ENCODE results near the gene VSTM4. TPM values are rescaled to one million over a fixed set of nuclear protein-coding genes. Genes with fewer than 3 reads are reported as not detected.
A peak's percentile ranks its signal among the peaks of the same experiment; 100 is the strongest.

Gene VSTM4
- total RNA-seq, 1 donor, result 4.7 TPM

DNA sequence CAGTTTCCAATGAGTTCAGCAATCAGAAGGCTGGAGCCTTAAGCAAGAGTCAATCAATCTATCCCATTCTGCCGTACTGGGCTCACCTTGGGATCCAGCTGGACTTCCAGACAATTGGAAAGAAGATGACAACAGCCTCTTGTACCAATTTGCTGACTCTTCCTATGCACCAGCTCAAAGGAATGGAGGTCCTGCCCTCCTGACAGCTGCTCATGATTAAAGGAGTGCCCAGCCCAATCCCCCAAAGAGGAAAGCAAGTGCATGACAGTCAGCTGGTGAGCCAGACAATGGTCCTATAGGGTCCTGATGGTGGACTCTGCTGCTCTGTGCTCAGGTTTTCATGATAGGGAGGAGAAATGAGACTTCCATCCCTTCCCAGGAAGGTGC lies 25.1 kb downstream of the VSTM4 start:
- TF ChIP-seq, protein P1, sequence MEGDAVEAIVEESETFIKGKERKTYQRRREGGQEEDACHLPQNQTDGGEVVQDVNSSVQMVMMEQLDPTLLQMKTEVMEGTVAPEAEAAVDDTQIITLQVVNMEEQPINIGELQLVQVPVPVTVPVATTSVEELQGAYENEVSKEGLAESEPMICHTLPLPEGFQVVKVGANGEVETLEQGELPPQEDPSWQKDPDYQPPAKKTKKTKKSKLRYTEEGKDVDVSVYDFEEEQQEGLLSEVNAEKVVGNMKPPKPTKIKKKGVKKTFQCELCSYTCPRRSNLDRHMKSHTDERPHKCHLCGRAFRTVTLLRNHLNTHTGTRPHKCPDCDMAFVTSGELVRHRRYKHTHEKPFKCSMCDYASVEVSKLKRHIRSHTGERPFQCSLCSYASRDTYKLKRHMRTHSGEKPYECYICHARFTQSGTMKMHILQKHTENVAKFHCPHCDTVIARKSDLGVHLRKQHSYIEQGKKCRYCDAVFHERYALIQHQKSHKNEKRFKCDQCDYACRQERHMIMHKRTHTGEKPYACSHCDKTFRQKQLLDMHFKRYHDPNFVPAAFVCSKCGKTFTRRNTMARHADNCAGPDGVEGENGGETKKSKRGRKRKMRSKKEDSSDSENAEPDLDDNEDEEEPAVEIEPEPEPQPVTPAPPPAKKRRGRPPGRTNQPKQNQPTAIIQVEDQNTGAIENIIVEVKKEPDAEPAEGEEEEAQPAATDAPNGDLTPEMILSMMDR (IDR thresholded peaks at IDR 0.05; ENCODE audit: insufficient read depth, low read depth, low read length), result no peak
- no peak for DNase-seq (ENCODE audit: low read depth)
- no peak overlapping the region for H3K4me3 ChIP-seq (ENCODE audit: low read depth, low read length)

DNA sequence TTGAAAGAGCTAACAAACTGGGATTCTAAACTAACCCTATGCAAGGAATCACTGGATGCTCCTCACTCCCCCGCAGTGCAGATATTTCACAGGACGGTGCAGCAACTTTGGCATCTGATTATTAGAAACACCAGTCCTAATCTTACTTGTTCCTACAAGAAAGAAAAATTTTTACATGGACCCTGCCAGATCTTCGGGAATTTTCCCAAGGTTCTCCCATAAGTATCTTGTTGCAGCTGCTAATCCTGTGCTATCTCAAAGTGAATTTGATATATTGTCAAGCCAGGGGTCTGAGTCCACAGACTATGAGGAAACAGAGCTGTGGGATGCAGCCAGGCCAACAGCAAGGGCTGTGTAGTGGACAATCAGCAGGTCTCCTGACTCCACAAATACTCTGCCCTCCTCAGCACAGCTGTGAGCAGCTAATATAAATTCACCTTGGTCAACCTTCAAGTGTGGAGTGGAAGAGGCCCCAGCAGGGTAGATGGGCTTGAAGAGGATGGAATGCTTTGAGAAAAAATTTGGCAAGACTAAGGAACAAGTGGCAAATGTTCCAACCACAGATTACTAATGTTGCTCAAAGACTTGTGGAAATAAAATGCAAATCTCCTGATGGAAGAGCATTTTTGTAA lies 25.6 kb downstream of the VSTM4 start:
- TF ChIP-seq, protein P1 (IDR thresholded peaks at IDR 0.05; ENCODE audit: insufficient read depth, low read depth, low read length), result no peak
- DNase-seq (ENCODE audit: low read depth), result peak; percentile 17

DNA sequence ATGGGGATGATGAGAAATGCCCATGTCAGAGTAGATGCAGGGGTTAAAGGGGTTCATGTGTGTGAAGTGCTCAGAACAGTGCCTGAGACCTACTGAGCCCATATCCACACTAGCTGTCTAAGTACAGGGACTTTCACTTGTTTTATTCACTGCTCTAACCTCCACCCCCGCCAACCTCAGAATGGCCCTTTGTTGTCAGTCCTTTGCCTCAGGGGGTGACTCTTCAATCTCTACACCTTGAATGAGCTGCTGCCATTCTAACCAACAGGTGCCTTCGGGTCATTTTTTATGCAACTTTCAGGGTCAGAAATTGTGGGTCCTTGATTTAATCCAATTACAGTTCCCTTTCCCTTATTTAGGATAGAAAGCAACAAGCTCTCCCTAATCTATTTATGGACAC lies 26.2 kb downstream of the VSTM4 start:
- TF ChIP-seq, protein P1 (IDR thresholded peaks at IDR 0.05; ENCODE audit: insufficient read depth, low read depth, low read length), result no peak
- no peak for DNase-seq (ENCODE audit: low read depth)
- no peak overlapping the region for H3K4me3 ChIP-seq (ENCODE audit: low read depth, low read length)

More for the DNA sequence above, 25.6 kb downstream of the VSTM4 start:
- no peak overlapping the region for H3K4me3 ChIP-seq (ENCODE audit: low read depth, low read length)

DNA sequence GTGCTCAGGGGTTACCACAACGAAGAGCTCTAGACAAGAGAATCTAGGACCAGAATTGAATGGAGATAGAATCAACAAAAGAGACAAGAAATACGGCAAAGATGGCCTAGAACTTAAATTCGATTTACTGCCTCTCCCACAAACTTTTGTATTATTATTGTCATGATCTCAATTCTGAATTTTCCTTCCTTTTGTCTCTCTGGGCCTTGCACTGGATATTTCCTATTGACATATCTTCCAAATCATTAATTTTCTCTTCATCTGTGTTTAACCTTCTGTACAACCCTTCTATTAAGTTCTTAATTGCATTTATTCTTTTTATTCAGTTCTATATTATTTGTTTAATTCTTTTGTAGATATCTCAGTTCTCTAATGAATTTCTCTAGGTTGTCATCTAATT lies 28.4 kb downstream of the VSTM4 start:
- TF ChIP-seq, protein P1 (IDR thresholded peaks at IDR 0.05; ENCODE audit: insufficient read depth, low read depth, low read length), result no peak
- no peak overlapping the region for H3K4me3 ChIP-seq (ENCODE audit: low read depth, low read length)
- no peak for DNase-seq (ENCODE audit: low read depth)

DNA sequence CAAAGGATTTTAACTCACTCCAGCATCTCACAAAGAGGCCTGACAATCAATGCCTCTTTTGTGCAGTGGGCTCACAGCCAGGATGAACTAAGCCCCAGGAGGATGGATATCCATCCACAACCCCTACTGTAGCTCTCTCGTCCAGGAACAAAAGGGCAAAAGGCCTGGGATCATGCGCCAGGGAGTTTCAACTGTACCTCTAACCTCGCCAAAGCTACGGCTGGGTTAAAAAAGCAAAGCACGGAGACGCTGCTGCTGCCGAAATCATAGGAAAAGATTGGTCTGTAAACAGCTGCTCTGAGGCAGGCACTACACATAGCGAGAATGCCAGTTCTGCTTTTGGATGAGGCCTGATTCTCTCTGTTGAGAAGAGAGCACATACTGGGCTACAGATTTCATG lies 32.1 kb downstream of the VSTM4 start:
- TF ChIP-seq, protein P1 (IDR thresholded peaks at IDR 0.05; ENCODE audit: insufficient read depth, low read depth, low read length), result no peak
- DNase-seq (ENCODE audit: low read depth), result no peak
- no peak overlapping the region for H3K4me3 ChIP-seq (ENCODE audit: low read depth, low read length)

DNA sequence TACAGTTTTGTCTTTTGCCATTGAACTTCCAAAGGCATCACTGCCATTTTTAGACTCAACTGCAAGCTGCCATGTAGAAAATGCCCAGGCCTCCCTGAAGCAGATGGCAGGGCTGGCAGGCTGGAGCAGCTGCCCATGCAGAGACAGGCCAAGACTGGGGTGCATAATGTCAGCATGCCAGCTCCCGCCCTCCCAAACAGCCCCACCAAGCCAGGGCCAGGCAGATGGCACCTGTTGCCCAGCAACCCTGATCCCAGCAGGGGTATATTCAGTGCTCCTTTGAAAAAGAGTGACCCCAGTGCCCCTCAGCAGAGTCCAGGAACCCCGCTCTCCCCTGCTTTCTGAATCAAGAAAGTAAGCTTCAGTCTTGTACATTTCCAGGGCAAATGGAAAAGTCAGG lies 32.6 kb downstream of the VSTM4 start:
- no peak for DNase-seq (ENCODE audit: low read depth)
- TF ChIP-seq, protein P1 (IDR thresholded peaks at IDR 0.05; ENCODE audit: insufficient read depth, low read depth, low read length), result no peak
- no peak overlapping the region for H3K4me3 ChIP-seq (ENCODE audit: low read depth, low read length)

All from fibroblast of villous mesenchyme (primary cell).